Measurements from ENCODE around the gene CSPG4.
A peak's percentile ranks its signal among the peaks of the same experiment; 100 is the strongest.
"Not testable (repeated sequence)": the region's sequence is repeated elsewhere in the genome, so short reads cannot be mapped to it uniquely, and the experiment has no call there.

Gene CSPG4

GRCh38 chr15:75688831-75689230, 23.8 kb downstream of the CSPG4 start:
- Histone ChIP-seq H3K4me3 (no peak overlapping the region), H3K27ac (peak overlapping the region in 1 of 2 donors; percentile 74)
- TF ChIP-seq, protein P1, sequence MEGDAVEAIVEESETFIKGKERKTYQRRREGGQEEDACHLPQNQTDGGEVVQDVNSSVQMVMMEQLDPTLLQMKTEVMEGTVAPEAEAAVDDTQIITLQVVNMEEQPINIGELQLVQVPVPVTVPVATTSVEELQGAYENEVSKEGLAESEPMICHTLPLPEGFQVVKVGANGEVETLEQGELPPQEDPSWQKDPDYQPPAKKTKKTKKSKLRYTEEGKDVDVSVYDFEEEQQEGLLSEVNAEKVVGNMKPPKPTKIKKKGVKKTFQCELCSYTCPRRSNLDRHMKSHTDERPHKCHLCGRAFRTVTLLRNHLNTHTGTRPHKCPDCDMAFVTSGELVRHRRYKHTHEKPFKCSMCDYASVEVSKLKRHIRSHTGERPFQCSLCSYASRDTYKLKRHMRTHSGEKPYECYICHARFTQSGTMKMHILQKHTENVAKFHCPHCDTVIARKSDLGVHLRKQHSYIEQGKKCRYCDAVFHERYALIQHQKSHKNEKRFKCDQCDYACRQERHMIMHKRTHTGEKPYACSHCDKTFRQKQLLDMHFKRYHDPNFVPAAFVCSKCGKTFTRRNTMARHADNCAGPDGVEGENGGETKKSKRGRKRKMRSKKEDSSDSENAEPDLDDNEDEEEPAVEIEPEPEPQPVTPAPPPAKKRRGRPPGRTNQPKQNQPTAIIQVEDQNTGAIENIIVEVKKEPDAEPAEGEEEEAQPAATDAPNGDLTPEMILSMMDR (IDR thresholded peaks at IDR 0.05): no peak
- DNase-seq (ENCODE audit: low spot score): no peak

GRCh38 chr15:75688278-75688557, 24.4 kb downstream of the CSPG4 start:
- Histone ChIP-seq H3K27ac (peak overlapping the region in 1 of 2 donors; percentile 74), H3K4me3 (no peak overlapping the region)
- TF ChIP-seq, protein P1 (IDR thresholded peaks at IDR 0.05): no peak

GRCh38 chr15:75687486-75688277, 25.0 kb downstream of the CSPG4 start:
- DNase-seq (ENCODE audit: low spot score): no peak
- TF ChIP-seq, protein P1 (IDR thresholded peaks at IDR 0.05): no peak
- Histone ChIP-seq H3K27ac (peak overlapping the region in 1 of 2 donors; percentile 74), H3K4me3 (no peak overlapping the region)

More at GRCh38 chr15:75688278-75688557, 24.4 kb downstream of the CSPG4 start:
- no peak for DNase-seq (ENCODE audit: low spot score)

DNA sequence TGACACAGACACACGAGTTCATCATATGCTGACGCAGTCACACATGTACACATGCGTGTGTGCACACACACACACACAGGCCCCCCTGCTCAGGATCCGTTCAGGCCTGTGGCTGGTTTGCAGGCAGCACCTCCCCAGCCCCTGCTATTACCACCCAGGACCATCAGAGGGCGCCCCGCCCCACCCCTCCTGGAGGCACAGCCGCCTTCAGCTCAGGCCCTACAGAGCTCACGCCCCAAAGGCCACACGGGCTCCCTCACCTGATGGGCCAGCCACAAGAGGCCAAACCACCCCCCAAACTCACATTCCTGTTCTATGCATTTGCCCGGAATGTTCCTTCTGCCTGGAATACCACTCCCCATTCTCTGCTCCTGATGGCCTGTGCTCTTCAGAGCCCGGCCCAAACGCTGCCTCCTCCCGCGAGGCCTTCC, 26.4 kb downstream of the CSPG4 start:
- H3K27ac ChIP-seq: peak overlapping the region in 1 of 2 donors; percentile 74
- DNase-seq (ENCODE audit: low spot score); H3K4me3 ChIP-seq: not testable (repeated sequence)
- TF ChIP-seq, protein P1 (IDR thresholded peaks at IDR 0.05): peak; percentile 86

DNA sequence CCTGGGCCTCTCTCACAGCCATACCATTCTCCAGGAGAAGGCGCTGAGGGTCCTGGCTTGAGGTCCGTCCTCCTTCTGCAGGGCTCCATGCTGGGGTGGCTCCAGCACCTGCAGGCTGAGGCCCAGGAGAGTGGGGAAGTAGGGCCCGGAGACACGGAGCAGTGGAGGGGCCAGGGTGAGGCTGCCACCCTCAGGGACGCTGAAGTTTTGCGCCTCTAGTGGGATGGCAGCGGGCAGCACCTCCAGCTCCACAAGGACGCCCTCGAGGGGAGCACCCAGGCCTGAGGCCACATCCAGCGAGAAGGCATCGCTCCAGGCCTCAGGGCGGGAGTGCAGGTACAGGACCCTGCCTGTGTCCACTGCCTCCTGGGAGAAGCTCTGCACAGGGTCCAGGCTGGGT, 27.5 kb downstream of the CSPG4 start:
- Histone ChIP-seq H3K4me3 (no peak overlapping the region), H3K27ac (peak overlapping the region in 1 of 2 donors; percentile 11)
- TF ChIP-seq, protein P1 (IDR thresholded peaks at IDR 0.05): no peak
- DNase-seq (ENCODE audit: low spot score): no peak

GRCh38 chr15:75684648-75685047, 28.0 kb downstream of the CSPG4 start:
- TF ChIP-seq, protein P1 (IDR thresholded peaks at IDR 0.05): no peak
- H3K27ac ChIP-seq: no peak overlapping the region
- H3K4me3 ChIP-seq: no peak overlapping the region
- no peak for DNase-seq (ENCODE audit: low spot score)

Data from coronary artery (tissue), 2 donors.